Heart right ventricle (tissue), 16 donors: ENCODE measurements around the gene COL8A1. TPM values are rescaled to one million over a fixed set of nuclear protein-coding genes. Genes with fewer than 3 reads are reported as not detected.
A peak's percentile ranks its signal among the peaks of the same experiment; 100 is the strongest.

Experiments
- ATAC-seq, 8 donors: fragments of 200-7000 bp; cut with Tn5 transposase; one replicate each; pipeline ENCODE4 v1.9.1; 2020; ENCODE audit warnings: mild to moderate bottlenecking in 8 of 8, moderate library complexity in 8 of 8, moderate number of reproducible peaks in 1 of 8
- DNase-seq, 2 donors: peaks; one replicate each; pipeline ENCODE4 v3.0.0-alpha.2; 2020
- H3K27ac ChIP-seq, 10 donors: fragments of 200-600 bp; sonication (generic) in 2 of 10; one replicate each; pipeline versions ENCODE4 v1.5.0 to v1.8.0; 2020 to 2022; ENCODE audit warnings: mild to moderate bottlenecking in 3 of 10
- H3K27me3 ChIP-seq, 7 donors: fragments of 200-600 bp; one replicate each; pipeline ENCODE4 v1.8.0; 2021 to 2022; ENCODE audit warnings: mild to moderate bottlenecking in 2 of 7
- H3K36me3 ChIP-seq, 9 donors: fragments of 200-600 bp; sonication (generic) in 1 of 9; one replicate each; pipeline versions ENCODE4 v1.5.0 to v1.8.0; 2020 to 2022; ENCODE audit warnings: mild to moderate bottlenecking in 2 of 9
- H3K4me1 ChIP-seq, 9 donors: fragments of 200-600 bp; sonication (generic) in 1 of 9; one replicate each; pipeline versions ENCODE4 v1.5.0 to v1.8.0; 2020 to 2022; ENCODE audit warnings: mild to moderate bottlenecking in 4 of 9
- H3K4me3 ChIP-seq, 10 donors: fragments of 200-600 bp; sonication (generic) in 2 of 10; one replicate each; pipeline versions ENCODE4 v1.5.0 to v1.8.0; 2020 to 2022; ENCODE audit warnings: mild to moderate bottlenecking in 7 of 10, moderate library complexity in 2 of 10
- H3K9me3 ChIP-seq, 11 donors: fragments of 200-600 bp in 10 of 11; sonication (generic) in 2 of 11; one replicate each; pipeline versions ENCODE4 v1.5.0 to v1.8.0; 2013 to 2022; ENCODE audit warnings: mild to moderate bottlenecking in 2 of 11, control low read depth in 1 of 11, moderate library complexity in 1 of 11
- whole genome bisulfite sequencing, 2 donors: extraction: QIAGEN DNeasy Blood & Tissue Kit; methylation state at CpG; one replicate each; pipeline ENCODE4 v1.1.7; 2013; ENCODE audit warnings: inconsistent platforms in 1 of 2; 5-methylcytosine and 5-hydroxymethylcytosine counted together
- intact Hi-C, 10 donors: fragments of 100-400 bp; cut with DNase I; formaldehyde crosslinking; loops; one replicate each; pipeline versions ENCODE4 v1.11.1 to v1.14.2; 2022
- polyA plus RNA-seq, 2 donors: library from polyadenylated mRNA; stranded (reverse); fragments of 200-250 nt; gene quantifications; one replicate each; pipeline ENCODE4 v1.2.3, GENCODE V29; 2013
- total RNA-seq, 10 donors: library from RNA; stranded (reverse); fragmentation: NEBNext Ultra II Directional in 3 of 10; extraction: Animal tissue kit (Norgen Biotek cat#: 25700) in 3 of 10; gene quantifications; one replicate each; pipeline versions ENCODE4 v1.2.1 to v1.2.4, GENCODE V29; 2021 to 2023
- TF ChIP-seq, protein P1 (sequence below), 9 donors: fragments of 200-600 bp; sonication (generic) in 2 of 9; IDR thresholded peaks; one replicate each; pipeline versions ENCODE4 v1.5.0 to v1.8.0; 2021 to 2022; ENCODE audit warnings: antibody characterized with exemption in 9 of 9, mild to moderate bottlenecking in 5 of 9, moderate library complexity in 1 of 9
- donor health status: Arrhythmogenic right ventricular cardiomyopathy.
- donor health status: ischemic (EF 13 %, LVEDD 7.1; RV severe dilation, severe dysfunction).
- donor health status: healthy with polysubstance abuse.
- donor health status: DM: no; HTN: yes; CAD: no.
- donor health status: DM: no; HTN: no; CAD: no.
- donor health status: ischemic (EF 25% LVEDD 6.9; RV normal size, moderate dysfunction).
- donor health status: ischemic (EF 25% LVEDD 5.7; RV mildly dilated, moderate dysfunction).
- donor health status: healthy.
- donor health status: DM: yes; HTN: yes; CAD: no.
- donor health status: Ischemic cardiomyopathy.
- donor health status: ischemic (EF 35%, LVEDD 5.7; RV mildly dilated, moderate dysfunction).
- donor health status: nonischemic (EF 11% LVEDD 7.7; RV severe dilation, severe dysfunction).
- donor health status: DM: yes; HTN: yes; CAD: no.
- donor health status: PGD.
- donor health status: ischemic (EF 29% LVEDD 5.4; RV normal size, mild dysfunction).
- donor health status: nonischemic (EF 23%, LVEDD 6.1; RV moderate dilation, normal function).

Gene COL8A1
- total and polyA plus RNA-seq, 12 donors = 7.5 to 32.2 (median 14.5) TPM

DNA sequence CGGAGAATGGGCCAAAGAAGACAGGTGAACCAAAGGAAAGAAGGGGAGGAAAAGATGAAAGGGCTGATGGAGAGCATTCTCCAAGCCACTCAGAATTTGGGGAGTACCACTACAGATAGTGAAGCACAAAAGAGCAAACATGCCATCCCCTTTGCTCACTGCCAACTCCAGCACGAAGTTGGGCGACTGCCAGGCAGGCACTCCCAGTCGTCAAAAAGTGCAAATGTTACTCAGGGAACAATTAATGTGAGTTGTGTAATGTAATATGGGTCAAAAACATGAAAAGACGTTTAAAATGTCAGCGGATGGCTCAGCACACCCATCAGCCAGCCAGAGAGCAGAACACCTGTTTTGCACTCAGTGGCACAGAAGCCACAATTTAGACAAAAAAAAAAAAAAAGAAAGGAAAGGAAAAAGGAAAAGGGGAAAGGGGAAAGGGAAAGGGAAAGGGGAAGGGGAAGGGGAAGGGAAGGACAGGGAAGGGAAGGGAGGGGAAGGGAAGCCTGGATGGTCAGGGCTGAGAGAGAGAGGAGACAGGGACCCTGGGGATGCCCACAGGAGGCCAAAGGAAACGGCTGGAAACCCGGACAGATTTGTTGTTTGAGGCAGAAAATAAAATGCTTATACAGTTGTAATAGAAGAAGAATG, 82.7 kb downstream of the COL8A1 start:
- TF ChIP-seq, protein P1, sequence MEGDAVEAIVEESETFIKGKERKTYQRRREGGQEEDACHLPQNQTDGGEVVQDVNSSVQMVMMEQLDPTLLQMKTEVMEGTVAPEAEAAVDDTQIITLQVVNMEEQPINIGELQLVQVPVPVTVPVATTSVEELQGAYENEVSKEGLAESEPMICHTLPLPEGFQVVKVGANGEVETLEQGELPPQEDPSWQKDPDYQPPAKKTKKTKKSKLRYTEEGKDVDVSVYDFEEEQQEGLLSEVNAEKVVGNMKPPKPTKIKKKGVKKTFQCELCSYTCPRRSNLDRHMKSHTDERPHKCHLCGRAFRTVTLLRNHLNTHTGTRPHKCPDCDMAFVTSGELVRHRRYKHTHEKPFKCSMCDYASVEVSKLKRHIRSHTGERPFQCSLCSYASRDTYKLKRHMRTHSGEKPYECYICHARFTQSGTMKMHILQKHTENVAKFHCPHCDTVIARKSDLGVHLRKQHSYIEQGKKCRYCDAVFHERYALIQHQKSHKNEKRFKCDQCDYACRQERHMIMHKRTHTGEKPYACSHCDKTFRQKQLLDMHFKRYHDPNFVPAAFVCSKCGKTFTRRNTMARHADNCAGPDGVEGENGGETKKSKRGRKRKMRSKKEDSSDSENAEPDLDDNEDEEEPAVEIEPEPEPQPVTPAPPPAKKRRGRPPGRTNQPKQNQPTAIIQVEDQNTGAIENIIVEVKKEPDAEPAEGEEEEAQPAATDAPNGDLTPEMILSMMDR (IDR thresholded peaks at IDR 0.05) = no peak
- Histone ChIP-seq H3K4me1 (peaks cover 0 to 3% (median 0%) of the 10 kb centered on the region in 9 donors), H3K4me3 (no peak overlapping the region), H3K36me3 (no peaks in the 10 kb centered on the region), H3K9me3 (no peaks in the 10 kb centered on the region), H3K27ac (no peak overlapping the region), H3K27me3 (no peaks in the 10 kb centered on the region)
- 34 to 36% methylated on average over 8 of the region's 8 CpGs for WGBS, 2 donors
- no peak for ATAC-seq
- intact Hi-C loops = no loop called here
- DNase-seq = peak in 1 of 2 donors; percentile 36

DNA sequence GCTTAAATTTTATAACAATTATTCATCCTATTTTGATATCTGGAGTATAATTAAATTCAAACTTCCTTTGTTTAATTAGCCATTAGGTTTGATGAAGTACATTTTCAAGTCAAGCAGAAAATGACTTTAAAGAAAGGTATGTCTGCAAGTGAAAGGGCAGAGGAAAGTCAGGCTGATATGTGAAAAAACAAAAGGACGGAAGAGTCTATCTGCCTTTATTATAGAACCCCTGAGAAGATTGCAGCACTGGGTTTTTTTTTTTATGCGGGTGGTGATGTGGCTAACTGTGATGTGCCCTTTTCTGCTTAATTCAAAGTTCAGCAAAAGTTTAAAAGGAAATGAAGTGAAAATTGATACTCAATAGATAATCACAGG, 83.2 kb downstream of the COL8A1 start:
- DNase-seq = no peak
- TF ChIP-seq, protein P1 (IDR thresholded peaks at IDR 0.05) = no peak
- intact Hi-C loops = no loop called here
- H3K36me3 ChIP-seq = no peaks in the 10 kb centered on the region
- H3K9me3 ChIP-seq = no peaks in the 10 kb centered on the region
- no peaks in the 10 kb centered on the region for H3K27me3 ChIP-seq
- WGBS, 2 donors = 57 to 58% methylated on average over 2 of the region's 2 CpGs
- H3K4me3 ChIP-seq = no peak overlapping the region
- H3K27ac ChIP-seq = no peak overlapping the region
- no peak for ATAC-seq
- H3K4me1 ChIP-seq = peaks cover 0 to 3% (median 0%) of the 10 kb centered on the region in 9 donors

DNA sequence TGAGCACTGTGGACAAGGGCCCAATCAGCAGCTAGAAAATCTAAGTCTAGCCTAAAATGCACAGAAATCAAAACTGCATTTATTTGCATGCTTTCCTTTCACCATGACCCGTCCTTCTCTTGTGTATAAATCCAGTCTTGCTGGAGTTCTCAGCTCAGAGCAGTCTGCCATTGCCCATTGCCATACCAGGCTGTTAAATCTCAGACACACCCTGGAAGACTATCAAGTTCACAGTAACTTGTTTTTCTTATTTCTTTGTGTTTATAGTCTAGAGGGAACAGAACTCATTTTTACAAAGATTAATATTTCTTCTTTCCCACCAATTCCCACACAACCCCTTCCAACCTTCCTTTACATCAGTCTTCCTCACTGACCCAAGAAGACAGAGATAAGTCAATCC, 85.9 kb downstream of the COL8A1 start:
- TF ChIP-seq, protein P1 (IDR thresholded peaks at IDR 0.05) = no peak
- no peaks in the 10 kb centered on the region for H3K9me3 ChIP-seq
- intact Hi-C loops = no loop called here
- H3K27me3 ChIP-seq = no peaks in the 10 kb centered on the region
- no peak overlapping the region for H3K4me3 ChIP-seq
- 54 to 60% methylated on average over 1 of the region's 1 CpG for WGBS, 2 donors
- ATAC-seq (no peak), DNase-seq (no peak)
- H3K36me3 ChIP-seq = no peaks in the 10 kb centered on the region
- peaks cover 0 to 3% (median 0%) of the 10 kb centered on the region in 9 donors for H3K4me1 ChIP-seq
- no peak overlapping the region for H3K27ac ChIP-seq

DNA sequence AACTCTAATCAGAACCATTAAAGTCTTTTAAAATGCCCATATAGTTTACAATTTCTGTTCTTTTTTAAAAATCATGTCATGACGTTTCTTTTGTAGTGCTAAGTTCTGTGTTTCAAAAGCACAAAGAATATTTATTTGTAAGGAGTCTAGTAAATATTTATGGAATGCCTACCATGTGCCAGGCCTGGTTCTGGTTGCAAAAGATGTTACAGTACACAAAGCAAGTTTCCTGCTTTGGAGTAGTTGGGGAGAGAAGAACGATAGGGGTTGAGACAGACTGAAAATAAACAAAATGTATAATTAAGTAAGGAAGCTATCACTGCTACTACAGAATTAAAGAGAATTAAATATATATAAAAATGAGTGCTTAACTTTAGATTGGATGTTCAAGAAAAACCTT, 92.5 kb downstream of the COL8A1 start:
- peaks cover 0 to 8% (median 0%) of the 10 kb centered on the region in 11 donors for H3K9me3 ChIP-seq
- TF ChIP-seq, protein P1 (IDR thresholded peaks at IDR 0.05) = no peak
- no peak overlapping the region for H3K4me3 ChIP-seq
- peaks cover 0 to 3% (median 0%) of the 10 kb centered on the region in 9 donors for H3K4me1 ChIP-seq
- H3K27ac ChIP-seq = no peak overlapping the region
- 61 to 75% methylated on average over 2 of the region's 2 CpGs for WGBS, 2 donors
- intact Hi-C loops = no loop called here
- H3K27me3 ChIP-seq = no peaks in the 10 kb centered on the region
- ATAC-seq = no peak
- no peaks in the 10 kb centered on the region for H3K36me3 ChIP-seq
- DNase-seq = no peak
